H9 (cell line): ENCODE measurements around the gene GRWD1. TPM values are rescaled to one million over a fixed set of nuclear protein-coding genes. Genes with fewer than 3 reads are reported as not detected.

Experiments
- DNase-seq: peaks from one replicate; pipeline ENCODE4 v3.0.0-alpha.2; 2017
- H2AFZ ChIP-seq: one replicate; pipeline ENCODE4 v1.6.1; 2013; ENCODE audit warnings: mild to moderate bottlenecking, low read length, control low read depth, moderate library complexity
- H2AK5ac ChIP-seq: 2 replicates; pipeline ENCODE4 v1.6.1; 2013; ENCODE audit warnings: low read length, control low read depth, mixed read lengths; ENCODE audit not compliant: insufficient read length
- H2BK120ac ChIP-seq: one replicate; pipeline ENCODE4 v1.6.1; 2013; ENCODE audit warnings: low read depth, mild to moderate bottlenecking, low read length, control low read depth, inconsistent platforms; ENCODE audit not compliant: poor library complexity, severe bottlenecking
- H2BK12ac ChIP-seq: 2 replicates; pipeline ENCODE4 v1.6.1; 2013; ENCODE audit warnings: low read length, control low read depth, mixed read lengths, low read depth; ENCODE audit not compliant: insufficient read length
- H2BK15ac ChIP-seq: 2 replicates; pipeline ENCODE4 v1.6.1; 2013; ENCODE audit warnings: low read depth, low read length, control low read depth
- H2BK20ac ChIP-seq: one replicate; pipeline ENCODE4 v1.6.1; 2013; ENCODE audit warnings: low read depth, mild to moderate bottlenecking, low read length, control low read depth, inconsistent platforms; ENCODE audit not compliant: poor library complexity, severe bottlenecking
- H2BK5ac ChIP-seq: 2 replicates; pipeline ENCODE4 v1.6.1; 2013; ENCODE audit warnings: low read length, control low read depth, mixed read lengths; ENCODE audit not compliant: insufficient read length
- H3K14ac ChIP-seq: 2 replicates; pipeline ENCODE4 v1.6.1; 2013; ENCODE audit warnings: low read length, control low read depth; ENCODE audit not compliant: insufficient read depth
- H3K18ac ChIP-seq: 2 replicates; pipeline ENCODE4 v1.6.1; 2013; ENCODE audit warnings: low read depth, mild to moderate bottlenecking, mixed read lengths, low read length, control low read depth; ENCODE audit not compliant: insufficient read length
- H3K23ac ChIP-seq: 2 replicates; pipeline ENCODE4 v1.6.1; 2013; ENCODE audit warnings: low read length, control low read depth, mixed read lengths, low read depth; ENCODE audit not compliant: insufficient read length
- H3K23me2 ChIP-seq: 2 replicates; pipeline ENCODE4 v1.6.1; 2013; ENCODE audit warnings: low read depth, mild to moderate bottlenecking, mixed read lengths, low read length, control low read depth; ENCODE audit not compliant: insufficient read length, poor library complexity, severe bottlenecking
- H3K27ac ChIP-seq: 2 replicates; pipeline ENCODE4 v1.5.1; 2013; ENCODE audit warnings: low read length, control low read depth, mixed read lengths, low read depth; ENCODE audit not compliant: insufficient read length
- H3K27me3 ChIP-seq: 2 replicates; pipeline ENCODE4 v1.6.1; 2013; ENCODE audit warnings: low read length, control low read depth, inconsistent platforms; ENCODE audit not compliant: insufficient read depth
- H3K4ac ChIP-seq: 2 replicates; pipeline ENCODE4 v1.6.1; 2013; ENCODE audit warnings: low read depth, mild to moderate bottlenecking, control low read depth, inconsistent platforms, low read length, moderate library complexity
- H3K4me1 ChIP-seq: 2 replicates; pipeline ENCODE4 v1.6.1; 2013; ENCODE audit warnings: low read length, control low read depth, inconsistent platforms; ENCODE audit not compliant: insufficient read depth
- H3K4me2 ChIP-seq: 2 replicates; pipeline ENCODE4 v1.6.1; 2013; ENCODE audit warnings: low read length, control low read depth, mixed read lengths; ENCODE audit not compliant: insufficient read length, insufficient read depth
- H3K56ac ChIP-seq: 2 replicates; pipeline ENCODE4 v1.6.1; 2013; ENCODE audit warnings: low read depth, mild to moderate bottlenecking, mixed read lengths, low read length, control low read depth; ENCODE audit not compliant: insufficient read length
- H3K79me1 ChIP-seq: 2 replicates; pipeline ENCODE4 v1.6.1; 2013; ENCODE audit warnings: low read depth, mild to moderate bottlenecking, moderate library complexity, low read length, control low read depth, inconsistent platforms; ENCODE audit not compliant: insufficient read depth, poor library complexity, severe bottlenecking
- H3K79me2 ChIP-seq: 2 replicates; pipeline ENCODE4 v1.6.1; 2013; ENCODE audit warnings: low read length, control low read depth, inconsistent platforms; ENCODE audit not compliant: insufficient read depth
- H3K9ac ChIP-seq: 2 replicates; pipeline ENCODE4 v1.6.1; 2013; ENCODE audit warnings: low read length, control low read depth, mixed read lengths; ENCODE audit not compliant: insufficient read length; ENCODE audit errors: extremely low read depth
- H3K9me3 ChIP-seq: one replicate; pipeline ENCODE4 v1.6.1; 2013; ENCODE audit warnings: low read depth, low read length, inconsistent platforms; ENCODE audit not compliant: control insufficient read depth
- H3T11ph ChIP-seq: one replicate; pipeline ENCODE4 v1.6.1; 2013; ENCODE audit warnings: mild to moderate bottlenecking, low read length, control low read depth, inconsistent platforms
- H4K20me1 ChIP-seq: one replicate; pipeline ENCODE4 v1.6.1; 2013; ENCODE audit not compliant: control insufficient read depth, insufficient read length, insufficient read depth
- H4K5ac ChIP-seq: 2 replicates; pipeline ENCODE4 v1.6.1; 2013; ENCODE audit warnings: low read depth, mild to moderate bottlenecking, mixed read lengths, low read length, control low read depth; ENCODE audit not compliant: insufficient read length
- H4K8ac ChIP-seq: replicated peaks from 2 replicates; pipeline ENCODE4 v1.6.1; 2013; ENCODE audit warnings: low read length, control low read depth, mixed read lengths, low read depth; ENCODE audit not compliant: insufficient read length
- H4K91ac ChIP-seq: 2 replicates; pipeline ENCODE4 v1.6.1; 2013; ENCODE audit warnings: low read depth, mild to moderate bottlenecking, moderate library complexity, mixed read lengths, low read length, control low read depth; ENCODE audit not compliant: insufficient read length
- H3K27ac Mint-ChIP-seq, 3 experiments: 2 replicates in 2 of 3; 3 replicates in 1 of 3; pipeline ENCODE4 v1.8.0; 2020 to 2021; ENCODE audit warnings: mixed read lengths in 3 of 3, mild to moderate bottlenecking in 1 of 3, moderate library complexity in 1 of 3
- H3K27me3 Mint-ChIP-seq: 2 replicates; pipeline ENCODE4 v1.8.0; 2021; ENCODE audit warnings: low read depth, mild to moderate bottlenecking, moderate library complexity, mixed read lengths
- H3K36me3 Mint-ChIP-seq, 3 experiments: 2 replicates in 2 of 3; 3 replicates in 1 of 3; pipeline ENCODE4 v1.8.0; 2020 to 2021; ENCODE audit warnings: low read depth in 3 of 3, mixed read lengths in 3 of 3; ENCODE audit not compliant: insufficient read depth in 1 of 3
- H3K4me1 Mint-ChIP-seq, 2 experiments: 2 replicates each; pipeline ENCODE4 v1.8.0; 2020; ENCODE audit warnings: mixed read lengths in 2 of 2
- H3K4me3 Mint-ChIP-seq, 2 experiments: 2 replicates in 1 of 2; 3 replicates in 1 of 2; pipeline ENCODE4 v1.8.0; 2020 to 2021; ENCODE audit warnings: mild to moderate bottlenecking in 2 of 2, mixed read lengths in 2 of 2, moderate library complexity in 1 of 2
- H3K9me3 Mint-ChIP-seq, 2 experiments: 2 replicates in 1 of 2; 3 replicates in 1 of 2; pipeline ENCODE4 v1.8.0; 2020; ENCODE audit warnings: mild to moderate bottlenecking in 2 of 2, mixed read lengths in 2 of 2, moderate library complexity in 1 of 2
- CTCF ChIP-seq: fragments of 200-600 bp; sonication (generic); conservative IDR thresholded peaks from 3 replicates; pipeline ENCODE4 v1.8.0; 2021; ENCODE audit warnings: antibody characterized with exemption, mild to moderate bottlenecking
- WGBS: extraction: QIAGEN DNeasy Blood & Tissue Kit; methylation state at CpG from one replicate; pipeline ENCODE4 v1.1.7; 2013; ENCODE audit warnings: missing lambda C conversion rate, low lambda C conversion rate, mixed read lengths; ENCODE audit not compliant: insufficient read length; ENCODE audit errors: extremely low coverage; 5-methylcytosine and 5-hydroxymethylcytosine counted together
- total RNA-seq: library from RNA; stranded (reverse); gene quantifications from 2 replicates; pipeline ENCODE4 v1.2.1, GENCODE V29; 2021

Gene GRWD1
- total RNA-seq, 1 experiment from 2014 or later, result 92.0 TPM

DNA sequence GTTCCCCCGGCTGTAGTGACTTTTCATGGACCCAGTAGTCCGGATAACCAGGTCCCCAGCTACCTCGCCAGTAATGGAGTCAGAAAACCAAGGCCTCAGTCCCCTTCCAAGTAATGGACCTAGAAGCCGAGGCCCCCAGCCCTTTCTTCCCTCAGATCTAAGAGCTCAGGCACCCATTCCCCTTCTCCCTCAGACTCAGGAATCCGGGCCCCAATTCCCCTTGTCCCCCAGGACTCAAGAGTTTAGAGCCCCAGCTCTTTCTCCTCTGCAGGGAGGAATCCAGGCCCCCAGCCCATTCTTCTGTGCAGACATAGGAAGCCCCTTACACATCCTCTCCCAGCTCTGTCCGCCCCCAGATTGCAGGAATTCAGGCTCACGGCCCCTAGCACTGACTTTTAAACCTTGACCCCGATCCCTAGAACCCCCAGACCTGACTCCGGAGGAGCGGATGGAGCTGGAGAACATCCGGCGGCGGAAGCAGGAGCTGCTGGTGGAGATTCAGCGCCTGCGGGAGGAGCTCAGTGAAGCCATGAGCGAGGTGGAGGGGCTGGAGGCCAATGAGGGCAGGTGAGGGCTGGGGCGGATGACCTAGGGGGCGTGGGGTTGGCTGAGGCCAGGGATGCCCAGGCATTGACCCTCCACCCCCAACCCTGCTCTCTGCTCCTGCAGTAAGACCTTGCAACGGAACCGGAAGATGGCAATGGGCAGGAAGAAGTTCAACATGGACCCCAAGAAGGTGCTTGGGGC, 24.3 kb downstream of the GRWD1 start:
- no peak overlapping the region for H3K27ac ChIP-seq
- H3K4me3 Mint-ChIP-seq, result peak overlapping the region; percentile 84 to 95
- H3K9me3 ChIP-seq, result no peaks in the 10 kb centered on the region
- H3T11ph ChIP-seq, result no peak overlapping the region
- H4K91ac ChIP-seq, result no peak overlapping the region
- H3K9ac ChIP-seq, result peak overlapping the region; percentile 40
- peaks cover 2% of the 10 kb centered on the region for H3K27me3 Mint-ChIP-seq
- H3K14ac ChIP-seq, result no peak overlapping the region
- no peak overlapping the region for H2BK120ac ChIP-seq
- no peaks in the 10 kb centered on the region for H3K27me3 ChIP-seq
- no peak overlapping the region for H2AFZ ChIP-seq
- no peaks in the 10 kb centered on the region; the same call in 1 of the 2 replicates for H3K79me2 ChIP-seq
- peaks cover 6 to 16% of the 10 kb centered on the region in 2 experiments for H3K4me1 Mint-ChIP-seq
- H4K8ac ChIP-seq, result no peak overlapping the region
- peak overlapping the region; percentile 40 to 73 (median 55); a peak in 3 of 7 replicates for H3K27ac Mint-ChIP-seq
- peak overlapping the region; percentile 52 for H3K4me2 ChIP-seq
- H2BK15ac ChIP-seq, result no peak overlapping the region
- H2BK20ac ChIP-seq, result no peak overlapping the region
- peaks cover 38 to 52% (median 51%) of the 10 kb centered on the region in 3 experiments for H3K36me3 Mint-ChIP-seq
- no peak overlapping the region for H3K18ac ChIP-seq
- H4K20me1 ChIP-seq, result no peaks in the 10 kb centered on the region
- H2BK12ac ChIP-seq, result no peak overlapping the region
- H3K4ac ChIP-seq, result no peak overlapping the region
- H2AK5ac ChIP-seq, result no peak overlapping the region
- no peak for TF ChIP-seq CTCF
- no peak overlapping the region for H2BK5ac ChIP-seq
- no peak overlapping the region for H4K5ac ChIP-seq
- no peaks in the 10 kb centered on the region; a peak in 2 of 5 replicates for H3K9me3 Mint-ChIP-seq
- WGBS, result no CpG with 5 or more reads among the region's 20 CpGs
- peak; percentile 55 for DNase-seq
- H3K23me2 ChIP-seq, result no peaks in the 10 kb centered on the region
- no peak overlapping the region for H3K23ac ChIP-seq
- peaks cover 2% of the 10 kb centered on the region for H3K79me1 ChIP-seq
- H3K4me1 ChIP-seq, result no peaks in the 10 kb centered on the region
- no peak overlapping the region for H3K56ac ChIP-seq
